ENCODE results near the gene ZBTB22.
"Not testable (repeated sequence)": the region's sequence is repeated elsewhere in the genome, so short reads cannot be mapped to it uniquely, and the experiment has no call there.

ZBTB22 gene

DNA sequence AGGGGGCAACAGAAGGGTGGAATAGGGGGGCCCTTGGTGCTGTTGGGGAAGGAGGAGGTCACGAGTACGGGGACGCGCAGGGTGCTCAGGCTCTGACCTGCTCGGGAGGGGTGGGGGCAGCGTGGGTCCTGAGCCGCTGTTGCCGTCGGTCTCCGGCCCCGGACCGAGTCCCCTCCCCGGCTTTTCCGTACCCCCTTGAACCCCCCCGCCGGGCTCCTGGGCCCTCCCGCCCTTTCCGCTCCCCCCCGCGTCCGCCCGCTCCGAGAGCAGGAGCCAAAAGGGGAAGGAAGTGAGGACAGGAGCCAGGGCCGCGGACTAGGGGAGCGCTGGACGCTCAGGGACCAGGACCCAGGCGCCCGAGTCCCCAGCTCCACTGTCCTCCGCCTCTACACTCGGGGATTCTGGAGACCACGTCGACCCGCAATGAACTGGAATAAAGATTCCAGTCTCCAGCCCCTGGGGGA, 18.7 kb downstream of the ZBTB22 start, which contains the start of gene RGL2:
RGL2 (minus strand) TSS at position 170 of the 464 bp plus-strand sequence. CDS start 332 bp downstream, outside the sequence.
- DNase-seq = peak; percentile 87

DNA sequence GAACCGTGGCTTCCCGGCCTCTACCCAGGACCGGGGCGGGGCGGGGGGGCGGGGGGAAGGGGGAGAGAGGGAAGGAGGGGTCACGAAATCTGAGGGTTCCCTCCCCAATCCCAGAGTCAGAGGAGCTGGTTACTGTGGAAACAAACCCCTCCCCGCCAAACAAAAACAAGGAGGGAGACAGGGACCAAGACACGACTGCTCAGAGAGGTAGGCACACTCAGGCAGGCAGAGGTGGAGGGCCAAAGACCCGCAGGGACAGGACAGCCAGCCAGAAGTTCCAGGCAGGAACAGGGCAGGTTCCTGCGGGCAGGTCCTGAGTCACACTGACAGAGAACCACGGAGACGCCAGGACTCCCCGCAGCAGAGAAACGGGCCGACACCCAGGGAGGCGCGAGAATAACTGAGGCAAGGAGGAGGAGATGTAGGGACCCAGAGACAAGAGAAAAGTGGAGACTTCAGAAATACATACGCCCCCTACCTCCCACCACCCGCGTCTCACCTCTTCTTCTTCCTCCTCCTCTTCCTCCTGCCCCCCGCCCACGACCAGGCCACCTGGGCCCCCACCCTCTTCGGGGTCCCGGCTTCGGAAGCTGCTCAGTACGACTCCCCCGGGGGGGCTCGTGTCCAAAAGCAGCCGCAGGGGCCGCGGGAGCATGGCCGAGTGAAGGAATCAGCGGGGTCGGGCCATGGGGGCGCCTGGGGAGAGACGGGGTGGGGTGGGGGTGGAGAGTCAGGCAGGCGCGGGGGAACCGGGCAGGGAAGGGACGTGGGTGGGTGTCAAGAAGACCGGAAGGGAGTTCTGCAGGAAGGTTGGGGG, 19.4 kb downstream of the ZBTB22 start:
- peak; percentile 89 for DNase-seq

DNA sequence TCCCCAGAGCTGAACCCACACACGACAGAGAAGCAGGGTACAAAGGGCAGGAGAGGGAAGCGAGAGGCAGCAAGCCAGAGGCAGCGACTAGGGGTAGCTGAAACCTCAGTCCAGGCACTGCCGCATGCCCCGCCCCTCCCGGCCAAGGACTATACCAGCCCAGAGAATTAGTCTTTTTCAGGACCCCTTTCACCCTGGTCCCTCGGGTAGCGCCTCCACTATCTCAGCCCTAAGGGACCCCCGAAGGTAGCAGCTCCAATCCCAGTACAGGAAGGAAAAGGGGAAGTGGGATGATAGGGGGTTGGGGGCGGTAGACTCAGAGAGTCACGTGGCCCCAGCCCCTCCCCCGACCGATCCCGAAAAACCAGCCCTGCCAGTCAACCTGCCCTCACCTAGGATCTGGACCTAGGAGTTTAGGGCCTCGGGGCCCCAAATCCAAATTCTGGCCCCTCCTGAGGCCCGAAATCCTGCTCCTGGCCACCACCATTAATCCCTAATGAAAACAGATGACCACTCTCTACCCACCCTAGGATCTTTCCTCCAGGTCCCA, 20.1 kb downstream of the ZBTB22 start:
- DNase-seq = no peak

GRCh38 chr6:33296797-33297405, 20.6 kb downstream of the ZBTB22 start:
- no peak for DNase-seq

GRCh38 chr6:33295621-33296369, 21.7 kb downstream of the ZBTB22 start:
- no peak for DNase-seq

DNA sequence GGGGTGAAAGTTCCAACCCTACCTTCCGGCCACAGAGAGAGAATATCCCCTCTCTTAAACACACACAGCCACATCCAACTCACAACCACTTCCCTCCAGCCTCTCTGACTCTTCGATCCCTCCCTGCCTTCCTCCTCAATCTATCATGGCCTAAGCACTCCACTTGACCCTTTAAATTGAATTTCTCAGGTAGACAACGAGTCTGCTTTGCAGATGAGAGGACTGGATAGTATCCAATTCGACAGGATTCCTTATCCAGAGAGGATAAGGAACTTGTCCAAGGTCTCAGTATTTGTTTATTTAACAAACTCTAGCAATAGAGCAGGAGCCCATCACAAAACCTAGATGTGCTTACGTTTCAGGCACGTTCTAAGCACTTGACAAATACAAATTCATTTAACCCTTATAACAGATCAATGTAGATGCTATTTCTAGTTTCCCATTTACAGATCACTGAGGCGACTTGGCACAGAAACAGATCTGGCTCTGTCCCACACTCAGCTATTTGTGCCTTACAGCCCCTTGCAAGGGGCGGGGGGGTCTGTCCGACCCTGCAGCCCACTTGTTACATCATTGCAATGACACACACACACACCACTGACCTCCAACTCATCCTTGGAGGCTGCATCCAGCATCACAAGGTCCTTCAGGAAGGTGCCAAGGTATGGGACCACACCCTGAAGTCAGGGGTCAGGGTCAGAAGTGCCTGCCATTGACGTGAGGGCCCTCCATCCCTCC, 23.3 kb downstream of the ZBTB22 start:
- no peak for DNase-seq

DNA sequence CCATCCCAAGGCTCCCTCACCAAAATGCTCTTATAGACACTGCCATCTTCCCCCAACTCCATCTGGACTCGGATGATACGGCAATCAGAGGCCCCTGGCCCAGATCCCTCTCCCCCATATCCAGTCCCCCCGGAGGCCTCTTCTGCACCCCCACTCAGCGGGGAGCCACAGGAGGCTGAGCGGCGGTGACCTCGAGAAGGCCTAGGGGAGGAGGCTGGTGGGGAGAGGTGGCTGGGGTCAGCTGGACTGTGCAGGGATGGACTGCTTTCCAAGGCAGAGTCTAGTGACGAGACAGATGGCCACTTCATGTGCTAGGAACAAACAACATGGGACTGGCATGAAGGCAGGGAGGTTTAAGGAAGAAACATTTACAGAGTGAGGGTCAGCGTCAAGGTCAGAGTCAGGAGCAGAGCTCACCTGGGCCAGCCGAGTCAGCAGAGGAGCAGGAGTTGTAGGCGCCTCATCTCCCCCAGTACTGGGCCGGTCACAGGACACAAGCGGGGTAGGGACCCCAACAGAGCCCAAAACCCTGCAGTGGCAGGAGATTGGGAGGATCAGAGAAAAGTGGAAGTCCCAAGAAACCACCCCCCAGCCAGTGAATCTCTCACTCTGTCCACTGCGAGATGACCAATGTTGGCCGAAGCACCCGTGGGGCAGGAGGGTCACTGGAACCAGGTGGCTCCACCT, 24.4 kb downstream of the ZBTB22 start:
- no peak for DNase-seq

DNA sequence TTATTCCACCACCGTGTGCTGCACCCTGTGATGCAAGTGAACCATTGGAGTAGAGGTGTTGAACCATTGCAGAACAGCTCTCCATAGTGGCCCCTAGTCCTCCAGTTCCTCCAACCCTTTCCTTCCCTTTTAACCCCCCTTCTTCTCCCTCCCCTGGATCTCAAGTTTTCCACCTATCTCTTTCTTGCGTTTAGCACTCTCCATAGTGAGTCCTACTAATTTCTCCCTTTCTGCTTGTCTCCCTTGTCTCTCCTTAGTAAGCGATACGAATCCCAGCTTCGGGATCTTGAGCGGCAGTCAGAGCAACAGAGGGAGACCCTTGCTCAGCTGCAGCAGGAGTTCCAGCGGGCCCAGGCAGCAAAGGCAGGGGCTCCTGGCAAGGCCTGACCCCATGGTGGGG, 27.1 kb downstream of the ZBTB22 start:
- DNase-seq = no peak

DNA sequence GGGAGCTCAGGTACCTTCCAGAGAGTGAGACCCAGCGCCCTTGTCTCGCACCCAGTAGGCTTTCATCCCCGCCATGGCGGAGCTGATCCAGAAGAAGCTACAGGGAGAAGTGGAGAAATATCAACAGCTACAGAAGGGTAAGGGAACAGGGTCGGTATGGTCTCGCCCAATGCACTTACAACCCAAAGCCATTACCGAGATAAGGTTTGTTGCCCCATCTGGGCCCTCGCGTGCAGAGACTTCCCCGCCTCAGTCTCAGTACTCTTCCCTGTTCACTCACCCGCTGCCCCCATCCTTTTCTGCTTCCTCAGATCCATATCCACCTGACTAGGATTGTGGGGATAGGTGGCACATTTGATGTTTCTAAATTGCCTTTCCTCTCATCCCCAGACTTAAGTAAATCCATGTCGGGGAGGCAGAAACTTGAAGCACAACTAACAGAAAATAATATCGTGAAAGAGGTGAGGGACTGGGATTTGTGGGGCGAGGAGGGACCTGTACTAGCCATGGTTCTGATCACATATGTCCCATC, 27.7 kb downstream of the ZBTB22 start:
- DNase-seq = no peak

- peak; percentile 92 for DNase-seq
Observed at GRCh38 chr6:33288921-33289783, 28.4 kb downstream of the ZBTB22 start, which contains the start of the genes PFDN6 and WDR46. Gene PFDN6 (plus strand): TSS chr6:33289601. CDS start chr6:33289857, 256 bp downstream. Gene WDR46 (minus strand): TSS chr6:33289239. CDS start chr6:33289170, 69 bp downstream.

- no peak for DNase-seq
Observed at GRCh38 chr6:33288141-33288920, 29.2 kb downstream of the ZBTB22 start.

- no peak for DNase-seq
Observed at GRCh38 chr6:33286946-33287914, 30.3 kb downstream of the ZBTB22 start.

DNA sequence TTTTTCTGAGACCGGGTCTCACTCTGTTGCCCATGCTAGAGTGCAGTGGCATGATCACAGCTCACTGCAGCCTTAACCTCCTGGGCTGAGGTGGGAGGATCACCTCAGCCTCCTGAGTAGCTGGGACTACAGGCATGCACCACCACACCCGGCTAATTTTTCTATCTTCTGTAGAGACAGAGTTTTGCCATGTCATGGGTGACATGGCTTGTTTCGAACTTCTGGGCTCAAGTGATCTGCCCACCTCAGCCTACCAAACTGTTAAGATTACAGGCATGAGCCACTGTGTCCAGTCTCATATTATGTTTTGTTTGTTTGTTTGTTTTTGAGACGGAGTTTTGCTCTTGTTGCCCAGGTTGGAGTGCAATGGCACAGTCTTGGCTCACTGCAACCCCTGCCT, 32.3 kb downstream of the ZBTB22 start:
- not testable (repeated sequence) for DNase-seq

DNA sequence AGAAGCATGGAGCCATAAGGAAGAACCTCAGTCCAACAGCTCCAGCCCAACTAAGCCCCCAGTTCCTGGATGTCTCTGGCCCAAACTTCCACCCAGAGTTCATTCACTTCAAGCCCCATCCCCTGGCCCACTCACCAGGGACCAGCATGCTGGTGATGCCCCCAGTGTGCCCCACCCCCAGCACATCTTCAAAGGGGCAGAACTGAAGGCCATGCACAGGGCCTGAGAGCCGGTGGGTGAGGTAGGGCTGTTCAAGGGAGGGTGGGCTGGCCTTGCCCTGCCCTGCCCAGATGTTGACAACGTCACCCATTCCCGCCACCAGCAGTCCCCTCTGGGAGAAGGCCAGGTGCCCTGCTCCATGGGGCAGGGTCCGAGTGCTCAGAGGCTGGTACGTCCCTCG, 37.0 kb downstream of the ZBTB22 start:
- no peak for DNase-seq

DNA sequence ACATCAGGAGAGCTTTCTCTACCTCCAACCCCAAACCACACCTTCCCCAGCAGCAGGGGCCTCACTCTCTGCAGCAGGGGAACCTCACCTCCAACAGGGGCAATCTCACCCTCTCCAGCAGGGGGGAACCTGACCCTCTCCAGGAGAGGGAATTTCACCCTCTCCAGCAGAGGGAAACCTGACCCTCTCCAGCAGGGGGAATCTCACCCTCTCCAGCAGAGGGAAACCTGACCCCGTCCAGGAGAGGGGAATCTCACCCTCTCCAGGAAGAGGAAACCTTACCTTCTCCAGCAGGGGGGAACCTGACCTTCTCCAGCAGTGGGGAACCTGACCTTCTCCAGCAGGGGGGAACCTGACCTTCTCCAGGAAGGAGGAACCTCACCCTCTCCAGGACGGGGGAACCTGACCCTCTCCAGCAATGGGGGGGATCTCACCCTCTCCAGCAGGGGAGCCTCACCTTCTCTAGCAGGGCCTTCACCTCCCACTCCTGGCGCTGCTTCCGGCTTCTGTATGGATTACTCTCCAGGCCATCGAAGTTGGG, 37.5 kb downstream of the ZBTB22 start:
- DNase-seq = no peak

DNA sequence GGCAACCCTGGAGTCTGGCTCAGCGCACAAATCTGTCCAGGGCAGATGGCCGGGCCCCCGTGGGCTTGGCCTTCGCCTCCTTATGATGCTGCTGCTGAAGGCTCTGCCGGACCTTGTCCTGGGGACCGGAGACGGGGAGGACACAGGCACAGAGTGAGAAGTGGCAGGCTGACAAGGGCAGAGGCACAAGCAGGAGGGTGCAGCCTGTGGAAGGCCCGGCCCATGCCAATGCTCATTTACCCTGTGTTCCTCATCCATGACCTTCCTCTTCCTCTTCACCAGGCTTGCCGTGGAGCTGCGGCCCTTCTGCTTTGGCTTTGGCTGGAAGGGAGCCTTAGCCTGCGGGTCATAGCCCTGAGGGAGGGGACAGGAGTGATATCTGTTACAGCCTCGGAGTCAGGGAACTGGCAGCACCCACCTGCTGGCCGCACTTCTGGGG, 38.3 kb downstream of the ZBTB22 start:
- no peak for DNase-seq

GRCh38 chr6:33278810-33279209, 38.7 kb downstream of the ZBTB22 start:
- no peak for DNase-seq

GRCh38 chr6:33278392-33278741, 39.2 kb downstream of the ZBTB22 start:
- no peak for DNase-seq

Data from left hindlimb (tissue), 1 donor.